SHP77 (cell line): ENCODE results near the gene GPR137.
"Not testable (repeated sequence)": the region's sequence is repeated elsewhere in the genome, so short reads cannot be mapped to it uniquely, and the experiment has no call there.

Source experiments
- DNase-seq, 2 experiments: peaks; one replicate each; lab custom pipeline; 2025; lab: John Stamatoyannopoulos, UW

GPR137 gene

GRCh38 chr11:64304316-64305072 lies 18.8 kb downstream of the GPR137 start:
- DNase-seq: peak; percentile 86 to 90

GRCh38 chr11:64305075-64305690 lies 19.5 kb downstream of the GPR137 start, which contains the start of gene ESRRA:
Gene ESRRA (plus strand): TSS chr11:64305524. CDS start chr11:64307180, 1,656 bp downstream.
- peak; percentile 99 for DNase-seq

DNA sequence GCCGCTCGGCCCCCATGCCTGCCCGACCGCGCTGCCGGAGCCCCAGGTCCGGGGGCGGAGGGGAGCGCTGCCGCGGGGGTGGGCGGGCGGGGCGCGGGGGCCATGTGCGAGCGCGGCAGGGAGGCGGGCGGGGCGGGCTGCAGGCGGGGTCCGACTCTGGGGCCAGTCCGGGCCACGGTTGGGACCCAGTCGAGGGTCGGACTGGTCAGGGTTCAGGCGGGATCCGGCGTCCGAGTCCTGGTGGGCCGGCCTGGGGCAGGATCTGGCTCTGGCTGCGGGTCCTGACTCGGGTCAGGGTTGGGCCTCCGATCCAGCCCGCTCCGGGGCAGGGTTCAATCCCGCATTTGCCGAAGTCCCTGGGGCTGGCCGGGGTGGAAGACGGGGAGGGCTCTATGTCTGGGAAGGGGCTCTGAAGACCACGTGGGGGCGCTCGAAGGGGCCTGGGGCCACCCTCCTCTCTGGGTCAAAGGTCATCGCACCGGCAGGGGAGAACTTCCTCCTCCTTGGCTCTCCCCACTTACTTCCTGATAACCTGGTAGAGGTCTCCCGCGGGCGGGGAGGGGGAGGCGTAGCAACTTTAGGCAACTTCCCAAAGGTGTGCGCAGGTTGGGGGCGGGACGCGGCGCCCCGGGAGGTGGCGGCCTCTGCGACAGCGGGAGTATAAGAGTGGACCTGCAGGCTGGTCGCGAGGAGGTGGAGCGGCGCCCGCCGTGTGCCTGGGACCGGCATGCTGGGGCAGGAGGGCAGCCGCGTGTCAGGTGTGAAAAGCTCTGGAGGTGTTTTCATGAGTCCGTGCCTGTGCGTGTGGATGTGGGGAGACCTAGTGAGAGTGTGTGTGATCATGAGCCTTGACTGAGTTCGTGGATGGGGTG lies 20.3 kb downstream of the GPR137 start:
- peak; percentile 25 to 30 for DNase-seq

- DNase-seq: no peak
Observed at GRCh38 chr11:64306563-64306875, 20.9 kb downstream of the GPR137 start.

DNA sequence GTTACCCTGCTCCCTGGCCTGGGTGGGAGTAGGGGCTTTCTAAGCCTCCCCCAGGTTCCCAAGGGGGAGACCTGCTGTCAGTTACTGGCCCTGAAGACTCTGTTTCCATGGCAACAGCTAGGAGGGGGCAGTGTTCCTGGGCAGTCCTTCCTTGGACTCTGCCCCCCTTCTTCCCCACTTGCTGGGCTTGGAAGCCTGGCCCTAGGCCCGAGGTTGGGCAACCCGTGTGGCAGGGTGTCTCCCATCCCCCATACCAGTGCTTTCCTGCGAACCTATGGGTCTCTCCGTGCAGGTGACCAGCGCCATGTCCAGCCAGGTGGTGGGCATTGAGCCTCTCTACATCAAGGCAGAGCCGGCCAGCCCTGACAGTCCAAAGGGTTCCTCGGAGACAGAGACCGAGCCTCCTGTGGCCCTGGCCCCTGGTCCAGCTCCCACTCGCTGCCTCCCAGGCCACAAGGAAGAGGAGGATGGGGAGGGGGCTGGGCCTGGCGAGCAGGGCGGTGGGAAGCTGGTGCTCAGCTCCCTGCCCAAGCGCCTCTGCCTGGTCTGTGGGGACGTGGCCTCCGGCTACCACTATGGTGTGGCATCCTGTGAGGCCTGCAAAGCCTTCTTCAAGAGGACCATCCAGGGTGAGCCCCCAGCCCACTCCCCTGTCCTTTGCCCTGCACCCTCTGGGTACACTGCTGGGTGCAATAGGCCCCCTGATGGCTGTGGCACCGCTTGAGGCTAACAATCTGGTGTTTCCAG lies 21.4 kb downstream of the GPR137 start:
- DNase-seq: no peak

DNA sequence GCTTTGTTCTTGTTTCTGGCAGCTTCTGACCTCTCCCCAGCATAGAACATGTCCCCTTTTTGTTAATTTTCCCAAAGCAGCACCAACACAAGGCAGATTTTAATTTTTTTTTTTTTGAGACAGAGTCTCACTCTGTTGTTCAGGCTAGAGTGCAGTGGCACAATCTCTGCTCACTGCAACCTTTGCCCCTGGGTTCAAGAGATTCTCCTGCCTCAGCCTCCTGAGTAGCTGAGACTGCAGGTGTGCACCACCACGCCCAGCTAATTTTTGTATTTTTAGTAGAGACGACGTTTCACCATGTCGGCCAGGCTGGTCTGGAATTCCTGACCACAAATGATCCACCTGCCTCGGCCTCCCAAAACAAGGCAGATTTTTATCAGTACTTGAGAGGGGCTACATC lies 22.1 kb downstream of the GPR137 start:
- not testable (repeated sequence) for DNase-seq

- DNase-seq: no peak
Observed at GRCh38 chr11:64312947-64313346, 27.3 kb downstream of the GPR137 start.

- DNase-seq: no peak
Observed at GRCh38 chr11:64313491-64314145, 28.0 kb downstream of the GPR137 start.

DNA sequence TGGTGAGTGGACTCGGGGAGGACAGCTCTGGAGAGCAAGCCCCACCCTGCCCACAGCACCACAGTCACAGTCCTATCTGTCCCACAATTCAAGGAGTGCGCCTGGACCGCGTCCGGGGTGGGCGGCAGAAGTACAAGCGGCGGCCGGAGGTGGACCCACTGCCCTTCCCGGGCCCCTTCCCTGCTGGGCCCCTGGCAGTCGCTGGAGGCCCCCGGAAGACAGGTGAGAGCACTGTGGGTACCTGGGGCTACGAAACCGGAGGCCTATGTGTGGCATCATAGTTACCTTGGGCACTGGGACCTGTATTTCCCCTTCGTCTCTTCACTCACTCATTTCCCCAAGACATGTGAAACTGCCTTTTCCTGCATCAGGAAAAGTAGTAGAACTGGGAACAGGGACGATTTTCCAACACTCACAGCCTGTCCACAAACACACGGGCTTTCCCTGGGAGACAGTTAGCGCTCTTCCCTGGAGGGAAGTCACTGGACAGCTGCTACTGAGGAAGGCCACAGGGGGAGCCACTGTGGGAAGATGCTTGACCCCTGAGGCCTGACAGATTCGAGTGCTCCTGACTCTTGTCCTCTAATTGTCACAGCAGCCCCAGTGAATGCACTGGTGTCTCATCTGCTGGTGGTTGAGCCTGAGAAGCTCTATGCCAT lies 28.6 kb downstream of the GPR137 start:
- DNase-seq: no peak

DNA sequence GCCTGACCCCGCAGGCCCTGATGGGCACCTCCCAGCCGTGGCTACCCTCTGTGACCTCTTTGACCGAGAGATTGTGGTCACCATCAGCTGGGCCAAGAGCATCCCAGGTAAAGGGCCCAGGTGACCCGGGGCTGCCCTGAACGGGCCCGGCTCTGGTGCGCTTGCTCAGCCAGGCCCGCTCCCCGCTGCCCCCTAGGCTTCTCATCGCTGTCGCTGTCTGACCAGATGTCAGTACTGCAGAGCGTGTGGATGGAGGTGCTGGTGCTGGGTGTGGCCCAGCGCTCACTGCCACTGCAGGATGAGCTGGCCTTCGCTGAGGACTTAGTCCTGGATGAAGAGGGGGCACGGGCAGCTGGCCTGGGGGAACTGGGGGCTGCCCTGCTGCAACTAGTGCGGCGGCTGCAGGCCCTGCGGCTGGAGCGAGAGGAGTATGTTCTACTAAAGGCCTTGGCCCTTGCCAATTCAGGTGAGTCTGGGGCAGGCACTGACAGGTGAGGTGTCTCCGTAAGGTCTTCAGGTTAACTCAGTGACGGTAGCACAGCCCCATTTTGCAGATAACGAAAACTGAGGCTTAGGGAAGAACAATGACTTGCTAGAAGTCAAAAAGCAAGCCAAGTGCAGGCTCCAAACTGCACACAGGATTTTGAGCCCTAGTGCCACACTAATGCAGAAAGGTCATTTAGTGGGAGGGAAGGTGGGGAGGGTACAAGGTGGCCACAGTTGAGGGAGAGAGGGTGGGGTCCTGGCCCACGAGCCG lies 29.3 kb downstream of the GPR137 start:
- DNase-seq: no peak

- not testable (repeated sequence) for DNase-seq
Observed at GRCh38 chr11:64315667-64316526, 30.2 kb downstream of the GPR137 start.

DNA sequence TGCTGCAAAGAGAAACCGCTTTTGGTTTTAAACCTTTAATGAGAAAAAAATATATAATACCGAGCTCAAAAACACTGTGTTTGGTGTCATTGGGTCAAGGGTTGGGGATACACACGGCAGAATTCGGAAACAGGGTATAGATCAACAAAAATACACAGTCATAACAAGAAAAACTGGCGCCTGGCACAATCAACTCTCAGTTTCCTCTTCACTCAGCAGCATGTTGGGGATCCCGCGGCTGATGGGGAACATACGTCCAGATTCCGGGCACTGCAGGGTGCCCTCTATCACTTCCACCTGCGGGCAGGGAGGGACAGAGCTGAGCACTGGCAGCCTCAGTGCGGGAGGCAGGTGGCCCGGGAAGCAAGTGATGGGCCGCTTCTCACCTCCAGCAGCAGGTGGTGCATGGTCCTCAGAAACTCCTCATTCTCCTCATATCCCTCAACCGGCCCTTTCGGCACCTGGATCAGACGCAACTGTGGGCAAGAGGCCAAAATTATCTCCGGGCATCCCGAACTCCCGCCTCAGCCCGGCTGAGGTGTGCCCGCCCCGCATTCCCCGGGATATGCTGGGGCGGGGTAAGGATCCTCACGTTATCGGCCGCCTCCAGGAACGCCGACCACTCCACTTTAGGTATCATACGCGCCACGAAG lies 31.1 kb downstream of the GPR137 start:
- DNase-seq: peak; percentile 60 to 71

- peak; percentile 97 to 99 for DNase-seq
Observed at GRCh38 chr11:64317325-64317960, 31.8 kb downstream of the GPR137 start, which contains the start of gene TRMT112. Gene TRMT112 (minus strand): TSS chr11:64317559. CDS start chr11:64317526, 33 bp downstream.

- peak; percentile 93 to 94 for DNase-seq
Observed at GRCh38 chr11:64317961-64318765, 32.5 kb downstream of the GPR137 start, which contains the start of gene PRDX5. Gene PRDX5 (plus strand): TSS chr11:64318121. CDS start chr11:64318216, 95 bp downstream.

GRCh38 chr11:64318766-64319761 lies 33.4 kb downstream of the GPR137 start:
- DNase-seq: no peak

GRCh38 chr11:64320556-64320955 lies 34.9 kb downstream of the GPR137 start:
- DNase-seq: no peak
